Activated CD4-positive, CD25-positive, alpha-beta regulatory T cell treated with anti-CD3 and anti-CD28 coated beads, Interleukin-2, amount 50 U/mL, for 24 hours (primary cell): ENCODE measurements around the gene GZMM.

Source experiments
- ATAC-seq, 2 donors: fragments of 150-1000 bp; cut with Tn5 transposase; one replicate each; pipeline ENCODE4 v1.10.0; 2021; ENCODE audit warnings: mild to moderate bottlenecking in 1 of 2, moderate library complexity in 1 of 2

GZMM gene

GRCh38 chr19:512547-513365 is 31.1 kb upstream of the GZMM start:
- ATAC-seq: no peak

GRCh38 chr19:513368-514165 is 30.3 kb upstream of the GZMM start:
- no peak for ATAC-seq

GRCh38 chr19:514166-514663 is 29.6 kb upstream of the GZMM start:
- no peak for ATAC-seq

GRCh38 chr19:517721-518597 is 25.9 kb upstream of the GZMM start:
- no peak for ATAC-seq

- ATAC-seq: peak; percentile 80 to 83
Observed at GRCh38 chr19:518598-519231, 25.1 kb upstream of the GZMM start.

- ATAC-seq: no peak
Observed at GRCh38 chr19:519449-519865, 24.4 kb upstream of the GZMM start.

- ATAC-seq: no peak
Observed at GRCh38 chr19:522726-523125, 21.1 kb upstream of the GZMM start.

GRCh38 chr19:524062-524674 is 19.7 kb upstream of the GZMM start:
- no peak for ATAC-seq

GRCh38 chr19:525029-525428 is 18.8 kb upstream of the GZMM start:
- ATAC-seq: no peak

- ATAC-seq: no peak
Observed at GRCh38 chr19:525857-526419, 17.9 kb upstream of the GZMM start.

- ATAC-seq: no peak
Observed at GRCh38 chr19:530134-531008, 13.5 kb upstream of the GZMM start.

- ATAC-seq: peak; percentile 70 to 74
Observed at GRCh38 chr19:531009-531752, 12.7 kb upstream of the GZMM start.

GRCh38 chr19:531753-532560 is 11.9 kb upstream of the GZMM start, which contains the start of gene CDC34:
Gene CDC34, plus strand, starts transcription at chr19:531760. Its CDS starts 172 bp downstream, at chr19:531932.
- peak; percentile 19 to 23 for ATAC-seq

- ATAC-seq: no peak
Observed at GRCh38 chr19:532561-533363, 11.1 kb upstream of the GZMM start.

GRCh38 chr19:533364-534058 is 10.3 kb upstream of the GZMM start:
- ATAC-seq: no peak

GRCh38 chr19:534088-534487 is 9.8 kb upstream of the GZMM start:
- no peak for ATAC-seq
